ENCODE data around the gene SLC25A34. TPM values are rescaled to one million over a fixed set of nuclear protein-coding genes. Genes with fewer than 3 reads are reported as not detected.
A peak's percentile ranks its signal among the peaks of the same experiment; 100 is the strongest.

The SLC25A34 gene
- total RNA-seq, 4 donors from 2014 or later = 0.66 to 0.97 (median 0.76) TPM

GRCh38 chr1:15734296-15734695, 1.8 kb upstream of the SLC25A34 start:
- no peak for DNase-seq (ENCODE audit: extremely low spot score)
- H3K4me3 ChIP-seq = no peak overlapping the region
- H3K27ac ChIP-seq (replicated peaks in 1 of 4) = no peak overlapping the region
- peaks cover 44 to 63% (median 61%) of the 10 kb centered on the region in 4 donors for H3K36me3 ChIP-seq
- intact Hi-C loops (cut with DNase I) = no loop called here
- no peaks in the 10 kb centered on the region for H3K9me3 ChIP-seq
- peaks cover 12 to 29% (median 23%) of the 10 kb centered on the region in 4 donors for H3K4me1 ChIP-seq
- WGBS = 83% methylated on average over 11 of the region's 13 CpGs
- H3K27me3 ChIP-seq = no peaks in the 10 kb centered on the region
- no peak for TF ChIP-seq POLR2A (IDR thresholded peaks at IDR 0.05; ENCODE audit: low read depth)
- TF ChIP-seq EP300 (IDR thresholded peaks at IDR 0.05) = no peak
- no peak for TF ChIP-seq POLR2AphosphoS5 (IDR thresholded peaks at IDR 0.05)
- TF ChIP-seq, protein P1, sequence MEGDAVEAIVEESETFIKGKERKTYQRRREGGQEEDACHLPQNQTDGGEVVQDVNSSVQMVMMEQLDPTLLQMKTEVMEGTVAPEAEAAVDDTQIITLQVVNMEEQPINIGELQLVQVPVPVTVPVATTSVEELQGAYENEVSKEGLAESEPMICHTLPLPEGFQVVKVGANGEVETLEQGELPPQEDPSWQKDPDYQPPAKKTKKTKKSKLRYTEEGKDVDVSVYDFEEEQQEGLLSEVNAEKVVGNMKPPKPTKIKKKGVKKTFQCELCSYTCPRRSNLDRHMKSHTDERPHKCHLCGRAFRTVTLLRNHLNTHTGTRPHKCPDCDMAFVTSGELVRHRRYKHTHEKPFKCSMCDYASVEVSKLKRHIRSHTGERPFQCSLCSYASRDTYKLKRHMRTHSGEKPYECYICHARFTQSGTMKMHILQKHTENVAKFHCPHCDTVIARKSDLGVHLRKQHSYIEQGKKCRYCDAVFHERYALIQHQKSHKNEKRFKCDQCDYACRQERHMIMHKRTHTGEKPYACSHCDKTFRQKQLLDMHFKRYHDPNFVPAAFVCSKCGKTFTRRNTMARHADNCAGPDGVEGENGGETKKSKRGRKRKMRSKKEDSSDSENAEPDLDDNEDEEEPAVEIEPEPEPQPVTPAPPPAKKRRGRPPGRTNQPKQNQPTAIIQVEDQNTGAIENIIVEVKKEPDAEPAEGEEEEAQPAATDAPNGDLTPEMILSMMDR (IDR thresholded peaks at IDR 0.05) = no peak

- no peak for TF ChIP-seq POLR2AphosphoS5 (IDR thresholded peaks at IDR 0.05)
- TF ChIP-seq, protein P1 (IDR thresholded peaks at IDR 0.05) = no peak
- TF ChIP-seq POLR2A (IDR thresholded peaks at IDR 0.05; ENCODE audit: low read depth) = no peak
- no peak for TF ChIP-seq EP300 (IDR thresholded peaks at IDR 0.05)
- Histone ChIP-seq H3K9me3 (no peaks in the 10 kb centered on the region), H3K4me1 (peaks cover 12 to 29% (median 23%) of the 10 kb centered on the region in 4 donors), H3K36me3 (peaks cover 39 to 58% (median 56%) of the 10 kb centered on the region in 4 donors), H3K27ac (replicated peaks in 1 of 4) (no peak overlapping the region), H3K27me3 (no peaks in the 10 kb centered on the region), H3K4me3 (no peak overlapping the region)
- 86% methylated on average over 13 of the region's 17 CpGs for WGBS
- intact Hi-C loops (cut with DNase I) = no loop called here
- no peak for DNase-seq (ENCODE audit: extremely low spot score)
Measured at GRCh38 chr1:15734901-15735300, 1.2 kb upstream of the SLC25A34 start.

DNA sequence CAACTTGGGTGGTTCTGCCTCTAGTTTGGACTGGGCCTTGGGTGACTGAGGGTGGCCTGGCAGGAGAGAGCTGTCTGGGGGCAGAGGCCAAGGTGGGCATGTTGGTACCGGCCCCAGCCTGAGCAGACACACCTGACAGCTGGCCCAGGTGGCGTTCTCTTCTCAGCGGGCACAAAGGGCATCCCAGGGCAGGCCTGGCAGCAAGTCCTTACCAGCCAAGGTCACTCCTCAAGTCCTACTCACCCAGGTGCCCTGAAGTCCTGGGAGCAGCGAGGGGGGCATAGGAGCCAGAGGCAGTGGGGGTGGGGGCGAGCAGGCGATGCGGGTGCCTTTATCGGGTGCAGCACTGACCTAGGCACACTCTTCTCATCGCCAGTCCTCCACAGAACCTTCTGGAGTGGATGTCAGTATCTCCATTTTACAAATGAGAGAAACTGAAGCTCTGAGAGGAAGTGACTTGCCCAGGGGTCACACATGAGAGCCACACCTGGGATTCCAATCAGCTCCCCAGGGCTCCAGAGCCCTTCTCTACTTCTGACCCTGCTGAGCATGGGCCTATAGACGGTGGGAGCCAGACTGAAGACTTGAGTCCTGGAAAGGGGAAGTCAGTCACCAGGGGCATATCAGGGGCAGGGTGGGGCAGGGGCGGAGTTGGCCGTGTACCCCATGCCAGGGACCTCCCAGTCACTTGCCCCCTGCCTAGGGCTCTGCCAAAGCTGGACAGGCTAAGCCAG, 587 bp upstream of the SLC25A34 start:
- H3K4me3 ChIP-seq = no peak overlapping the region
- DNase-seq (ENCODE audit: extremely low spot score) = no peak
- no peak for TF ChIP-seq EP300 (IDR thresholded peaks at IDR 0.05)
- TF ChIP-seq, protein P1 (IDR thresholded peaks at IDR 0.05) = no peak
- no peak for TF ChIP-seq POLR2A (IDR thresholded peaks at IDR 0.05; ENCODE audit: low read depth)
- no peak for TF ChIP-seq POLR2AphosphoS5 (IDR thresholded peaks at IDR 0.05)
- H3K36me3 ChIP-seq = peaks cover 36 to 52% (median 51%) of the 10 kb centered on the region in 4 donors
- peak overlapping the region in 3 of 4 donors; percentile 41 to 44 (median 41) for H3K27ac ChIP-seq (replicated peaks in 1 of 4)
- no peaks in the 10 kb centered on the region for H3K27me3 ChIP-seq
- 86% methylated on average over 11 of the region's 12 CpGs for WGBS
- peaks cover 12 to 29% (median 23%) of the 10 kb centered on the region in 4 donors for H3K4me1 ChIP-seq
- intact Hi-C loops (cut with DNase I) = no loop called here
- no peaks in the 10 kb centered on the region for H3K9me3 ChIP-seq

DNA sequence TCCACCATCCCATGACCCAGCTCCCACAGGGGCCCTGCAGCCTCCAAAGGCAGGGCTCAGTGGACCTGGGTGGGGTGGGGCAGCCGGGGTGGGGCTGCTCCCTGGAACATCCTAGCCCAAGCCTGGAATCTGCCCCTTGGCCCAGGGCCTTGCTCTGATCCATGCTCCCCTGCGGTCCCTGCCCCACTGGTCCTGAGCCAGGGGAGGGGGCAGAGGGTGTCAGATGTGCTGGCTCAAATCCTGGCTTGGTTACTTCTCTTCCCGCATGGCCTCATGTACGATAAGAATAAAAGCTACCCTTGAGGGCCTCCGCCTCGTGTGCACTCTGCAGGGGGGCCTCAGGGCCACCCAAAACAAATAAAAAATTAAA, 819 bp downstream of the SLC25A34 start:
- Histone ChIP-seq H3K9me3 (no peaks in the 10 kb centered on the region), H3K4me1 (peaks cover 16 to 36% (median 26%) of the 10 kb centered on the region in 4 donors), H3K27me3 (no peaks in the 10 kb centered on the region), H3K4me3 (no peak overlapping the region), H3K36me3 (peaks cover 22 to 38% (median 37%) of the 10 kb centered on the region in 4 donors), H3K27ac (replicated peaks in 1 of 4) (peak overlapping the region in 2 of 4 donors; percentile 41 to 44)
- 86% methylated on average over 5 of the region's 6 CpGs for WGBS
- intact Hi-C loops (cut with DNase I) = no loop called here
- no peak for TF ChIP-seq POLR2AphosphoS5 (IDR thresholded peaks at IDR 0.05)
- no peak for TF ChIP-seq EP300 (IDR thresholded peaks at IDR 0.05)
- TF ChIP-seq, protein P1 (IDR thresholded peaks at IDR 0.05) = no peak
- TF ChIP-seq POLR2A (IDR thresholded peaks at IDR 0.05; ENCODE audit: low read depth) = no peak
- no peak for DNase-seq (ENCODE audit: extremely low spot score)

Data from esophagus muscularis mucosa (tissue), 4 donors.